Measurements from ENCODE around the gene DHX8. TPM values are rescaled to one million over a fixed set of nuclear protein-coding genes. Genes with fewer than 3 reads are reported as not detected.

DHX8 gene
- total and polyA plus RNA-seq, 2 donors (not counting 3 experiments of a cell fraction or from before 2014, with no cell fraction given): 34.9 to 65.6 TPM

DNA sequence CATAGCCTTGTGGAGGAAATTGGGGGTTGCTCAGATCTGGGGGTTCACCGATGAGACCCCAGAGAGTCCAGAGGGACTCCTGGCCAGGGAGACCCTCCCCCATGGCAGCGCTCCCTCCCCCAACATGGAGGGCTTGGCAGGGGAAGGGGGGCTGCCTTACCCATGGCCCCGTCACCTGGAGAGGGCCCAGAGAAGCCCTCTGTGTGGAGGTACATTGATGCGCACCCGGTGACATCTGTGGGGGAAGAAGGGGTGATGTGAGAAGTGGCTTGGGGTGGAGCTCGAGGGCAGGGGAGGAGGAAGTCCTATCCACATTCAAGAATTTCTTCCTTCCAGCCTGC is 46.1 kb downstream of the DHX8 start:
- Histone ChIP-seq H3K4me3 (replicated peaks in 1 of 3; ENCODE audit: insufficient read depth in 1 of 3, low read depth in 1 of 3, low read length in 3 of 3) (no peak overlapping the region), H3K27me3 (ENCODE audit: control insufficient read depth in 2 of 2, insufficient read depth in 2 of 2, low read length in 2 of 2) (no peaks in the 10 kb centered on the region), H3K36me3 (ENCODE audit: control insufficient read depth in 2 of 2, extremely low read depth in 1 of 2, insufficient read depth in 2 of 2, low read length in 2 of 2) (peaks cover 0 to 6% of the 10 kb centered on the region in 2 experiments), H3K4me1 (ENCODE audit: control insufficient read depth, extremely low read depth, insufficient read depth, low read length) (peaks cover 23% of the 10 kb centered on the region), H3K4me2 (ENCODE audit: insufficient read depth, low read length) (peak overlapping the region; percentile 18), H3K9ac (replicated peaks; ENCODE audit: extremely low read depth, insufficient read depth, low read length) (no peak overlapping the region), H2AFZ (ENCODE audit: low read depth, low read length) (no peak overlapping the region), H3K9me3 (replicated peaks; ENCODE audit: control insufficient read depth, insufficient read depth, low read length) (no peaks in the 10 kb centered on the region), H3K9me1 (replicated peaks; ENCODE audit: control insufficient read depth, extremely low read depth, insufficient read depth, low read length) (no peaks in the 10 kb centered on the region), H4K20me1 (replicated peaks; ENCODE audit: control insufficient read depth, extremely low read depth, insufficient read depth, low read length) (no peaks in the 10 kb centered on the region), H3K79me2 (ENCODE audit: control insufficient read depth, insufficient read depth, low read length) (no peaks in the 10 kb centered on the region), H3K27ac (ENCODE audit: insufficient read depth, low read depth, low read length) (peak overlapping the region; percentile 83)
- dilution Hi-C loops (cut with MboI; ENCODE audit: extremely low pct_ligation_motif_present, low sequenced_read_pairs): no loop called here
- BruUV-seq (replicated peaks): no TSS peak
- CTCF ChIA-PET: interaction anchor here (0.8 to 2.1 kb wide), 9 partner anchors 10 to 144 kb away, joined by 3 to 12 read pairs (median 5); partner anchors contain the start of gene ETV4
- FAIRE-seq (no peak), DNase-seq (ENCODE audit: low read depth, low spot score) (no peak)
- TF ChIP-seq POLR2A (IDR thresholded peaks at IDR 0.05; ENCODE audit: low read depth, low read length): no peak
- no peak for TF ChIP-seq MYC (IDR thresholded peaks at IDR 0.05; ENCODE audit: low read depth, low read length)
- no peak for TF ChIP-seq EZH2 (IDR thresholded peaks at IDR 0.05; ENCODE audit: borderline replicate concordance, low read depth, low read length, severe bottlenecking)
- TF ChIP-seq GATA2 (IDR thresholded peaks at IDR 0.05; ENCODE audit: insufficient read depth, insufficient read length, low read depth, low read length): no peak
- no peak for TF ChIP-seq JUN (IDR thresholded peaks at IDR 0.05; ENCODE audit: borderline replicate concordance, insufficient read depth, insufficient read length, low read depth)
- TF ChIP-seq, protein P1, sequence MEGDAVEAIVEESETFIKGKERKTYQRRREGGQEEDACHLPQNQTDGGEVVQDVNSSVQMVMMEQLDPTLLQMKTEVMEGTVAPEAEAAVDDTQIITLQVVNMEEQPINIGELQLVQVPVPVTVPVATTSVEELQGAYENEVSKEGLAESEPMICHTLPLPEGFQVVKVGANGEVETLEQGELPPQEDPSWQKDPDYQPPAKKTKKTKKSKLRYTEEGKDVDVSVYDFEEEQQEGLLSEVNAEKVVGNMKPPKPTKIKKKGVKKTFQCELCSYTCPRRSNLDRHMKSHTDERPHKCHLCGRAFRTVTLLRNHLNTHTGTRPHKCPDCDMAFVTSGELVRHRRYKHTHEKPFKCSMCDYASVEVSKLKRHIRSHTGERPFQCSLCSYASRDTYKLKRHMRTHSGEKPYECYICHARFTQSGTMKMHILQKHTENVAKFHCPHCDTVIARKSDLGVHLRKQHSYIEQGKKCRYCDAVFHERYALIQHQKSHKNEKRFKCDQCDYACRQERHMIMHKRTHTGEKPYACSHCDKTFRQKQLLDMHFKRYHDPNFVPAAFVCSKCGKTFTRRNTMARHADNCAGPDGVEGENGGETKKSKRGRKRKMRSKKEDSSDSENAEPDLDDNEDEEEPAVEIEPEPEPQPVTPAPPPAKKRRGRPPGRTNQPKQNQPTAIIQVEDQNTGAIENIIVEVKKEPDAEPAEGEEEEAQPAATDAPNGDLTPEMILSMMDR (IDR thresholded peaks at IDR 0.05; ENCODE audit: extremely low read depth in 1 of 2, insufficient read depth in 1 of 2, low read depth in 1 of 2, low read length in 2 of 2): no peak
- no peak for TF ChIP-seq FOS (IDR thresholded peaks at IDR 0.05; ENCODE audit: borderline replicate concordance, insufficient read depth, low read length)
- TF ChIP-seq POLR2AphosphoS5 (IDR thresholded peaks at IDR 0.05; ENCODE audit: insufficient read depth, low read depth, low read length): no peak
- TF ChIP-seq, protein P2, sequence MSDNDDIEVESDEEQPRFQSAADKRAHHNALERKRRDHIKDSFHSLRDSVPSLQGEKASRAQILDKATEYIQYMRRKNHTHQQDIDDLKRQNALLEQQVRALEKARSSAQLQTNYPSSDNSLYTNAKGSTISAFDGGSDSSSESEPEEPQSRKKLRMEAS (IDR thresholded peaks at IDR 0.05; ENCODE audit: insufficient read depth, insufficient read length): no peak
- POLR2A ChIA-PET: no interaction called here
- intact Hi-C loops (cut with micrococcal nuclease): loop anchor here (1.0 kb wide), 1 partner anchor 16 kb away; the partner anchor contains the start of gene ETV4
